Measurements from ENCODE around the gene TMEM178B. TPM values are rescaled to one million over a fixed set of nuclear protein-coding genes. Genes with fewer than 3 reads are reported as not detected.

Gene TMEM178B
- total RNA-seq, 4 donors from 2014 or later: 1.3 to 1.8 (median 1.5) TPM

GRCh38 chr7:141094336-141095070, 20.6 kb downstream of the TMEM178B start:
- H3K27ac ChIP-seq: no peak overlapping the region
- in situ Hi-C loops (cut with MboI; ENCODE audit: low sequenced_read_pairs in 4 of 4): no loop called here
- no peaks in the 10 kb centered on the region for H3K9me3 ChIP-seq
- DNase-seq (no peak), ATAC-seq (no peak)
- no peaks in the 10 kb centered on the region for H3K36me3 ChIP-seq
- no peak for TF ChIP-seq CTCF (IDR thresholded peaks at IDR 0.05 in 4 of 5, conservative IDR thresholded peaks at IDR 0.05 in 1 of 5)
- TF ChIP-seq POLR2A (IDR thresholded peaks at IDR 0.05): no peak
- intact Hi-C loops (cut with DNase I; ENCODE audit: low total_unique reads): no loop called here
- peaks cover 0 to 8% of the 10 kb centered on the region in 2 donors for H3K4me1 ChIP-seq
- H3K4me3 ChIP-seq: no peak overlapping the region
- H3K27me3 ChIP-seq: no peaks in the 10 kb centered on the region

- intact Hi-C loops (cut with DNase I; ENCODE audit: low total_unique reads) (no loop called here), in situ Hi-C loops (cut with MboI; ENCODE audit: low sequenced_read_pairs in 4 of 4) (no loop called here)
- DNase-seq (no peak), ATAC-seq (no peak)
- Histone ChIP-seq H3K4me1 (peaks cover 0 to 8% of the 10 kb centered on the region in 2 donors), H3K4me3 (no peak overlapping the region), H3K27me3 (no peaks in the 10 kb centered on the region), H3K36me3 (no peaks in the 10 kb centered on the region), H3K27ac (no peak overlapping the region), H3K9me3 (no peaks in the 10 kb centered on the region)
- TF ChIP-seq POLR2A (IDR thresholded peaks at IDR 0.05): no peak
Observed at GRCh38 chr7:141097430-141097829, 23.6 kb downstream of the TMEM178B start.

GRCh38 chr7:141102436-141102835, 28.6 kb downstream of the TMEM178B start:
- H3K4me1 ChIP-seq: no peaks in the 10 kb centered on the region
- H3K9me3 ChIP-seq: no peaks in the 10 kb centered on the region
- in situ Hi-C loops (cut with MboI; ENCODE audit: low sequenced_read_pairs in 4 of 4): no loop called here
- no peak overlapping the region for H3K27ac ChIP-seq
- H3K36me3 ChIP-seq: no peaks in the 10 kb centered on the region
- intact Hi-C loops (cut with DNase I; ENCODE audit: low total_unique reads): no loop called here
- no peak overlapping the region for H3K4me3 ChIP-seq
- TF ChIP-seq CTCF (IDR thresholded peaks at IDR 0.05 in 4 of 5, conservative IDR thresholded peaks at IDR 0.05 in 1 of 5) (no peak), POLR2A (IDR thresholded peaks at IDR 0.05) (no peak)
- DNase-seq (no peak), ATAC-seq (no peak)
- H3K27me3 ChIP-seq: no peaks in the 10 kb centered on the region

- H3K4me1 ChIP-seq: no peaks in the 10 kb centered on the region
- ATAC-seq: no peak
- H3K27ac ChIP-seq: no peak overlapping the region
- H3K4me3 ChIP-seq: no peak overlapping the region
- no peaks in the 10 kb centered on the region for H3K36me3 ChIP-seq
- in situ Hi-C loops (cut with MboI; ENCODE audit: low sequenced_read_pairs in 4 of 4) (no loop called here), intact Hi-C loops (cut with DNase I; ENCODE audit: low total_unique reads) (no loop called here)
- no peak for TF ChIP-seq POLR2A (IDR thresholded peaks at IDR 0.05)
- no peak for DNase-seq
- H3K9me3 ChIP-seq: no peaks in the 10 kb centered on the region
- H3K27me3 ChIP-seq: no peaks in the 10 kb centered on the region
Observed at GRCh38 chr7:141103847-141104429, 30.1 kb downstream of the TMEM178B start.

- intact Hi-C loops (cut with DNase I; ENCODE audit: low total_unique reads) (no loop called here), in situ Hi-C loops (cut with MboI; ENCODE audit: low sequenced_read_pairs in 4 of 4) (no loop called here)
- Histone ChIP-seq H3K27me3 (no peaks in the 10 kb centered on the region), H3K4me1 (no peaks in the 10 kb centered on the region), H3K9me3 (no peaks in the 10 kb centered on the region), H3K4me3 (no peak overlapping the region), H3K27ac (no peak overlapping the region), H3K36me3 (no peaks in the 10 kb centered on the region)
- DNase-seq (no peak), ATAC-seq (no peak)
- TF ChIP-seq POLR2A (IDR thresholded peaks at IDR 0.05): no peak
- TF ChIP-seq CTCF (IDR thresholded peaks at IDR 0.05 in 4 of 5, conservative IDR thresholded peaks at IDR 0.05 in 1 of 5): no peak
Observed at GRCh38 chr7:141113131-141113530, 39.3 kb downstream of the TMEM178B start.
